Astrocyte of the cerebellum (primary cell): ENCODE data around the gene CEP44.
"Not testable (repeated sequence)": the region's sequence is repeated elsewhere in the genome, so short reads cannot be mapped to it uniquely, and the experiment has no call there.

Source experiments
- DNase-seq: peaks from one replicate; pipeline ENCODE4 v3.0.0-alpha.2; 2011; ENCODE audit warnings: low read depth
- H3K4me3 ChIP-seq: 2 replicates; pipeline ENCODE4 v1.5.1; 2011; ENCODE audit warnings: mild to moderate bottlenecking, low read depth, low read length, moderate library complexity
- in situ Hi-C: cut with HindIII; loops from 2 replicates; pipeline ENCODE4 v1.10.0; 2017; ENCODE audit warnings: low sequenced_read_pairs
- TF ChIP-seq, protein P1 (sequence below): IDR thresholded peaks from 2 replicates; pipeline ENCODE4 v1.5.1; 2012; ENCODE audit warnings: low read length, low read depth, moderate library complexity, mild to moderate bottlenecking; ENCODE audit errors: missing control alignments

CEP44 gene

DNA sequence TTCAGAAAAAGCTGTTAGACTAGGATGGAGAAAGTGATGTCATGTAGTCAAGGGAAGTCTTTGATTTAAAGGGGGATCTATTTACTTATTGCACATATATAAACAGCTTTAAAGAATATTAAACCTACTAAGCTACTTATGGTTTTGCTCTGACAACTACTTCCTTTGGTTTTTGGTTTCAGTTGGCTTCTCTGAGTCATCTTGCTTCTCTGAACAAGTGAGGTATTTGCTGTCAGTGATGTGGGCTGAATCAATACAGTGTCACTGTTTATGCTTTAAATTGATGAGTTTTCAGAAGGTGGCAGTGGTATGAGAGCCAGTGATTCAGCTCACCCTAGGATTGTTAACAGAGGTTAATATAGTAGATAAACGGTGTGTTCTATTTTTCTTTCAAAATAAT, 75.1 kb downstream of the CEP44 start:
- no peak overlapping the region for H3K4me3 ChIP-seq
- peak; percentile 29 for DNase-seq
- TF ChIP-seq, protein P1, sequence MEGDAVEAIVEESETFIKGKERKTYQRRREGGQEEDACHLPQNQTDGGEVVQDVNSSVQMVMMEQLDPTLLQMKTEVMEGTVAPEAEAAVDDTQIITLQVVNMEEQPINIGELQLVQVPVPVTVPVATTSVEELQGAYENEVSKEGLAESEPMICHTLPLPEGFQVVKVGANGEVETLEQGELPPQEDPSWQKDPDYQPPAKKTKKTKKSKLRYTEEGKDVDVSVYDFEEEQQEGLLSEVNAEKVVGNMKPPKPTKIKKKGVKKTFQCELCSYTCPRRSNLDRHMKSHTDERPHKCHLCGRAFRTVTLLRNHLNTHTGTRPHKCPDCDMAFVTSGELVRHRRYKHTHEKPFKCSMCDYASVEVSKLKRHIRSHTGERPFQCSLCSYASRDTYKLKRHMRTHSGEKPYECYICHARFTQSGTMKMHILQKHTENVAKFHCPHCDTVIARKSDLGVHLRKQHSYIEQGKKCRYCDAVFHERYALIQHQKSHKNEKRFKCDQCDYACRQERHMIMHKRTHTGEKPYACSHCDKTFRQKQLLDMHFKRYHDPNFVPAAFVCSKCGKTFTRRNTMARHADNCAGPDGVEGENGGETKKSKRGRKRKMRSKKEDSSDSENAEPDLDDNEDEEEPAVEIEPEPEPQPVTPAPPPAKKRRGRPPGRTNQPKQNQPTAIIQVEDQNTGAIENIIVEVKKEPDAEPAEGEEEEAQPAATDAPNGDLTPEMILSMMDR, result no peak
- in situ Hi-C loops, result loop anchor here (25.0 kb wide), 2 partner anchors 253 to 1178 kb away; no protein-coding TSS in a partner anchor

DNA sequence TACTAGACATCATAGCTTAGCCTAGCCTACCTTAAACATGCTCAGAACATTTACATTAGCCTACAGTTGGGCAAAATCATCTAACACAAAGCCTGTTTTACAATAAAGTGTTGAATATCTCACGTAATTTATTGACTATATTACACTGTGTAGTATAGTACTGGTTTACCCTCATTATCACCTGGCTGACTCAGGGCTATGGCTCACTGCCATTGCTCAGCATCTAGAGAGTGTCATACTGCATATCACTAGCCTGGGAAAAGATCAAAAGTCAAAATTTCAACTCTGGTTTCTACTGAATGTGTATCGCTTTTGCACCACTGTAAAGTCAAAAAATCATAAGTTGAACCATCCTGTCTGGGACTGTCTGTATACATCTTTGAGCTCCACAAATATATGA, 78.6 kb downstream of the CEP44 start:
- TF ChIP-seq, protein P1, result no peak
- no peak for DNase-seq
- H3K4me3 ChIP-seq, result no peak overlapping the region
- in situ Hi-C loops, result loop anchor here (25.0 kb wide), 2 partner anchors 250 to 1175 kb away; no protein-coding TSS in a partner anchor

DNA sequence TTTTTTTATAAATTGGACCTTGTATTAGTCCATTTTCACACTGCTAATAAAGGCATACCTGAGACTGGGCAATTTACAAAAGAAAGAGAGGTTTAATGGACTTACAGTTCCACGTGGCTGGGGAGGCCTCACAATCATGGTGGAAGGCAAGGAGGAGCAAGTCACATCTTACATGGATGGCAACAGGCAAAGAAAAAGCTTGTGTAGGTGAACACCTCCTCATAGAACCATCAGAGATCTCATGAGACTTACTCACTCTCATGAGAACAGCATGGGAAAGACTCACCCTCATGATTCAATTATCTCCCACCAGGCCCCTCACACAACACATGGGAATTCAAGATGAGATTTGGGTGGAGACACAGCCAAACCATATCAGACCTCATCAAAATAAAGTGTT, 80.1 kb downstream of the CEP44 start:
- DNase-seq, H3K4me3 ChIP-seq: not testable (repeated sequence)
- in situ Hi-C loops, result loop anchor here (25.0 kb wide), 2 partner anchors 249 to 1174 kb away; no protein-coding TSS in a partner anchor

DNA sequence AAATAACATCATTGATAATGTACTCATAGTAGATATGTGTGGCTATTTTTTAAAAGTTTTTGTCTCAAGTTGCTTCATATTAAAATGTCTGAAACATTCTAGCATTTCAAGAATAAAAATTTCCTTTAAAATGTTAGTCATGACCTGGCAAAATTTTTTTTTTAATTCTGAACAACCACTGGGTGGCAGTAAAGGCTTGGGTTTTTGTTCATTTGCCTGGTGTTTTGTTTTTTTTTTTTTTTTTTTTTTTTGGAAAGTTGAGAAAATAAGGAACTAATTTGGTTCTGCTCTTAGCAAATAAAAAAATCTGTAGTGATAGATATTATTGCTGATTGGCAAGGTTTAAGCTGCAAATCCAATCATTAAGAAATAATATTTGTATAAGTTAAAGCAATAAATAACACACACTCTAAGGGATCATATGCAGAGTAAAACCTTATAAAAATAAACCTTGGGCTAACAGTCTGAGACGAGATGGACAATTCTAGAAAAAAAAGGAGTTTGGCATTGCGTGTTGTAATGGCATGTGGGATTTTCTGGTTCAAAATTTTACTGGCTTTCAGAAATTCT, 81.4 kb downstream of the CEP44 start:
- in situ Hi-C loops, result loop anchor here (25.0 kb wide), 2 partner anchors 247 to 1172 kb away; no protein-coding TSS in a partner anchor
- peak; percentile 22 for DNase-seq
- TF ChIP-seq, protein P1, result peak; percentile 13
- H3K4me3 ChIP-seq, result no peak overlapping the region

DNA sequence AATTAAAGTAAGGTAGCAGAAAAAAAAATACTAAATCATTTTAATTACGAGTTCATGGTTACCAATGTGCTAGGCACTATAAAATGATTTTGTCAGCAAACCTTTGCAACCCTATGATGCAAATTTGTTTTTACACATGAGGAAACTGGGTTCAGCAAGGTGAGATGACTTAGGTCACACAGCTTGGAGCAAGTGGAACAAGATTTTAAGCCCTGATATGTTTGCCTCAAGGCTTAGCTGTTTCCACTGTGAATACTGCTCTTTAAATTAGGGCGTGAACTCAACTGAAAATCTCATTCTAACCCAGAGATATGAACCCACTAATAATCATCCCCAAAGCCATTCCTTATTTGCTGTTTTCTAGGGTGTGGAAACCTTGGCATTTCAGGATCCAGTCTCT, 86.3 kb downstream of the CEP44 start:
- H3K4me3 ChIP-seq, result no peak overlapping the region
- in situ Hi-C loops, result loop anchor here (25.0 kb wide), 2 partner anchors 242 to 1167 kb away; no protein-coding TSS in a partner anchor
- TF ChIP-seq, protein P1, result no peak
- DNase-seq, result no peak

DNA sequence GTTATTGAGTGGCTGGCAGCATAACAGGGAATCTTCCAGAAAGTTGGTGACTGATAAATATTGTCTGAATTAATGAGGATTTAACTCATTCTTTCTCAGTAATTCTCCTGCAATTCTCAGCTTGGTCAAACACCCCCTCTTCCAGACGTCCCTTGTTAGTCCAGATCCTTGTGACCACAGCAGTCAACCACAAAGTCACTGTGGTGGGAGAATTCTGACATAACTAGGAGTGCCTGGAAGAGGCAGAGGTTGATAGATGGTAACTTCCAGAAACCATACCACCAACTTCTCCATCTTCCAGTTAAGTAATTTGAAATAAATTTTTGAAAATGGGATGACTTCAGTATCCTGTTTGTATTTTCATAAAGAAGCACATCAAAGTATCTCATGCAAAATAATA, 90.1 kb downstream of the CEP44 start:
- H3K4me3 ChIP-seq, result no peak overlapping the region
- in situ Hi-C loops, result loop anchor here (25.0 kb wide), 2 partner anchors 238 to 1163 kb away; no protein-coding TSS in a partner anchor
- TF ChIP-seq, protein P1, result no peak
- no peak for DNase-seq

DNA sequence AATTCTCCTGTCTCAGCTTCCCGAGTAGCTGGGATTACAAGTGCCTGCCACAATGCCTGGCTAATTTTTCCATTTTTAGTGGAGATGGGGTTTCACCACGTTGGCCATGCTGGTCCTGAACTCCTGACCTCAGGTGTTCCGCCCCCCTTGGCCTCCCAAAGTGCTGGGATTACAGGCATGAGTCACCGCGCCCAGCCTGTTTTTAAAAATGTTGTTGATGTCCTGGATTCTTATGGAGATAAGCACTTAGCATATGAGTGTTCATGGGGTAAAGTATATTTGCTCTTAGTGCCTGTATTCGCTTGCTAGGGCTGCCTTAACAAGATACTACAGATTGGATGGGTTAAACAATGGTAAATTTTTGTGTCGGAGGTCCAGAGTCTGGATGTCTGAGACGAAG, 91.7 kb downstream of the CEP44 start:
- TF ChIP-seq, protein P1, result no peak
- in situ Hi-C loops, result no loop called here
- H3K4me3 ChIP-seq, result no peak overlapping the region
- DNase-seq, result no peak
